ENCODE data around the gene CCNYL1.
"Not testable (repeated sequence)": the region's sequence is repeated elsewhere in the genome, so short reads cannot be mapped to it uniquely, and the experiment has no call there.

Gene CCNYL1

GRCh38 chr2:207743514-207743913 is 32.1 kb downstream of the CCNYL1 start:
- no peak for DNase-seq

- no peak for DNase-seq
These were observed 32.6 kb downstream of the CCNYL1 start for GRCh38 chr2:207744050-207744449.

- no peak for DNase-seq
These were observed 33.0 kb downstream of the CCNYL1 start for GRCh38 chr2:207744451-207744850.

GRCh38 chr2:207746131-207746530 is 34.7 kb downstream of the CCNYL1 start:
- peak; percentile 29 for DNase-seq

- DNase-seq: no peak
These were observed 36.5 kb downstream of the CCNYL1 start for GRCh38 chr2:207747653-207748560.

GRCh38 chr2:207748993-207749392 is 37.6 kb downstream of the CCNYL1 start:
- no peak for DNase-seq

- no peak for DNase-seq
These were observed 38.4 kb downstream of the CCNYL1 start for GRCh38 chr2:207749873-207750272.

- DNase-seq: no peak
These were observed 38.9 kb downstream of the CCNYL1 start for GRCh38 chr2:207750345-207750744.

GRCh38 chr2:207750876-207751275 is 39.4 kb downstream of the CCNYL1 start:
- no peak for DNase-seq

- not testable (repeated sequence) for DNase-seq
These were observed 42.2 kb downstream of the CCNYL1 start for GRCh38 chr2:207753688-207754087.

- DNase-seq: no peak
These were observed 43.3 kb downstream of the CCNYL1 start for GRCh38 chr2:207754498-207755383.

- no peak for DNase-seq
These were observed 46.6 kb downstream of the CCNYL1 start for GRCh38 chr2:207758025-207758424.

GRCh38 chr2:207759890-207760289 is 48.5 kb downstream of the CCNYL1 start:
- no peak for DNase-seq

GRCh38 chr2:207760453-207760852 is 49.0 kb downstream of the CCNYL1 start:
- DNase-seq: no peak

GRCh38 chr2:207761426-207761825 is 50.0 kb downstream of the CCNYL1 start:
- DNase-seq: not testable (repeated sequence)

GRCh38 chr2:207762146-207762545 is 50.7 kb downstream of the CCNYL1 start:
- no peak for DNase-seq

- no peak for DNase-seq
These were observed 52.0 kb downstream of the CCNYL1 start for GRCh38 chr2:207763303-207763917.

- no peak for DNase-seq
These were observed 52.7 kb downstream of the CCNYL1 start for GRCh38 chr2:207764096-207764630.

GRCh38 chr2:207765547-207765946 is 54.1 kb downstream of the CCNYL1 start:
- DNase-seq: no peak

- no peak for DNase-seq
These were observed 54.7 kb downstream of the CCNYL1 start for GRCh38 chr2:207766041-207766551.

- no peak for DNase-seq
These were observed 55.4 kb downstream of the CCNYL1 start for GRCh38 chr2:207766697-207767460.

Data from NCI-H1048 (cell line).